Cardiac septum (tissue), 1 donor: Measurements from ENCODE around the gene EXOC3L1. TPM values are rescaled to one million over a fixed set of nuclear protein-coding genes. Genes with fewer than 3 reads are reported as not detected.

Experiments
- DNase-seq: peaks from one replicate; pipeline ENCODE4 v3.0.0-alpha.2; 2020; ENCODE audit warnings: low spot score
- intact Hi-C: fragments of 100-400 bp; cut with DNase I; formaldehyde crosslinking; loops from one replicate; pipeline ENCODE4 v1.14.0; 2022
- total RNA-seq: library from RNA; stranded (reverse); fragmentation: NEBNext Ultra II Directional; extraction: Animal tissue kit (Norgen Biotek cat#: 25700); gene quantifications from one replicate; pipeline ENCODE4 v1.2.1, GENCODE V29; 2021
- donor health status: DM: no; HTN: no; CAD: no.

EXOC3L1 gene
- total RNA-seq, 1 donor from 2014 or later, result 2.8 TPM

GRCh38 chr16:67226295-67226803 lies 36.4 kb upstream of the EXOC3L1 start:
- intact Hi-C loops, result loop anchor here (1.0 kb wide), 2 partner anchors 21 to 34 kb away; partner anchors contain the start of genes E2F4 and FHOD1
- no peak for DNase-seq

- intact Hi-C loops, result no loop called here
- DNase-seq, result no peak
These were observed 34.1 kb upstream of the EXOC3L1 start for GRCh38 chr16:67223992-67224391.

- intact Hi-C loops, result no loop called here
- DNase-seq, result peak; percentile 82
These were observed 26.9 kb upstream of the EXOC3L1 start for GRCh38 chr16:67216612-67217490.

- intact Hi-C loops, result no loop called here
- DNase-seq, result no peak
These were observed 25.8 kb upstream of the EXOC3L1 start for GRCh38 chr16:67215706-67216105.

- no peak for DNase-seq
- intact Hi-C loops, result no loop called here
These were observed 23.5 kb upstream of the EXOC3L1 start for GRCh38 chr16:67213197-67214019.

GRCh38 chr16:67212766-67213165 lies 22.8 kb upstream of the EXOC3L1 start:
- intact Hi-C loops, result no loop called here
- no peak for DNase-seq

- intact Hi-C loops, result no loop called here
- no peak for DNase-seq
These were observed 21.7 kb upstream of the EXOC3L1 start for GRCh38 chr16:67211674-67212073.

- intact Hi-C loops, result no loop called here
- DNase-seq, result no peak
These were observed 20.4 kb upstream of the EXOC3L1 start for GRCh38 chr16:67210069-67210937.

- DNase-seq, result no peak
- intact Hi-C loops, result no loop called here
These were observed 19.6 kb upstream of the EXOC3L1 start for GRCh38 chr16:67209565-67209964.

GRCh38 chr16:67208154-67208896 lies 18.4 kb upstream of the EXOC3L1 start:
- intact Hi-C loops, result no loop called here

GRCh38 chr16:67207249-67208091 lies 17.5 kb upstream of the EXOC3L1 start:
- intact Hi-C loops, result no loop called here
- DNase-seq, result no peak

More at GRCh38 chr16:67208154-67208896, 18.4 kb upstream of the EXOC3L1 start:
- DNase-seq, result no peak

GRCh38 chr16:67206838-67207248 lies 16.9 kb upstream of the EXOC3L1 start:
- DNase-seq, result no peak
- intact Hi-C loops, result no loop called here

GRCh38 chr16:67206129-67206837 lies 16.3 kb upstream of the EXOC3L1 start:
- no peak for DNase-seq
- intact Hi-C loops, result no loop called here

GRCh38 chr16:67204076-67204475 lies 14.1 kb upstream of the EXOC3L1 start:
- no peak for DNase-seq
- intact Hi-C loops, result no loop called here

- intact Hi-C loops, result no loop called here
- no peak for DNase-seq
These were observed 13.1 kb upstream of the EXOC3L1 start for GRCh38 chr16:67202956-67203493.

GRCh38 chr16:67202426-67202825 lies 12.5 kb upstream of the EXOC3L1 start:
- intact Hi-C loops, result no loop called here
- no peak for DNase-seq
